Measurements from ENCODE around the gene NTN5. TPM values are rescaled to one million over a fixed set of nuclear protein-coding genes. Genes with fewer than 3 reads are reported as not detected.
A peak's percentile ranks its signal among the peaks of the same experiment; 100 is the strongest.

NTN5 gene
- total and polyA plus RNA-seq, 10 of the 15 experiments (the other 5 are each of a cell fraction or from before 2014, with no cell fraction given) = 0.07 to 0.22 TPM; not detected in 8

DNA sequence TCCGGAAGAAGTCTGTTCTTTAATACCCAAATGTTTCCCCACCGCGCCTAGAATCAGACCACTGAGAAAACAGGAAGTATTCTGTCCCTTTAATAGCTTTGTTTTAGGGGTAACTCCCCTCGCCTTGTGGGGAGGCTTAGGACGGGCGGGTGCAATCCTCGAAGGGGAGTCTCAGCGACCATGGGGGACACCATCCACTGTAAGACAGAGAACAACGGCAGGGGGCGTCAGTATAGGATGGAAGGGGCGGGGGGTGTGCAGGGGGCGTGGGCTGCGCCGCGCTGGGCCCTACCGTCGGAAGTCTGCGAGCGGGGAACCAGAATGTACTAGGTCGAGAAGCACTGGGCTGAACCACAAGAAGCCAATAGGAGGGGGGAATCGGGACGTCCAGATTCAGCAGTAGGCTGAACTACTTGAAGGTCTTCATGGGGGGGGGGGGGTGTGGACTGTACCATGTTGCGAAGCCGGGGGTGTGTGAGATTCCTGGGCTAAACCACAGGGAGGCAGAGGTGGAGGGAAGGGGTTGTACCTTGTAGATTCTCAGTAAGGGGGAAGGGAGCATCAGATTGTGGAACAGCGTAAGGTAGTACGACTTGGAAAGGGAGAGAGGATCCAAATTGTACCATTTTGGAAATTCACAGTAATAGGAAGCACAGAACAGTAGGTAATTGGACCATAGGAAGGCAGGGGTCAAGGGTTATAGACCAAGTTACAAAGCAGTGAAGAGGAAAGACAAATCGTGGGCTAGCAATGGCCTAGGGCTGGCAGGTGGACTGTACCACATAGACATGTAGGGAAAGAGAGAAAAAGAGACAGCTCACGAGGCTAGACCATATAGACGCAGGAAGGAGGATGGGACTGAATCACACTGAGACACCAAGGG lies 34.6 kb downstream of the NTN5 start (continued):
- TF ChIP-seq, protein P1, sequence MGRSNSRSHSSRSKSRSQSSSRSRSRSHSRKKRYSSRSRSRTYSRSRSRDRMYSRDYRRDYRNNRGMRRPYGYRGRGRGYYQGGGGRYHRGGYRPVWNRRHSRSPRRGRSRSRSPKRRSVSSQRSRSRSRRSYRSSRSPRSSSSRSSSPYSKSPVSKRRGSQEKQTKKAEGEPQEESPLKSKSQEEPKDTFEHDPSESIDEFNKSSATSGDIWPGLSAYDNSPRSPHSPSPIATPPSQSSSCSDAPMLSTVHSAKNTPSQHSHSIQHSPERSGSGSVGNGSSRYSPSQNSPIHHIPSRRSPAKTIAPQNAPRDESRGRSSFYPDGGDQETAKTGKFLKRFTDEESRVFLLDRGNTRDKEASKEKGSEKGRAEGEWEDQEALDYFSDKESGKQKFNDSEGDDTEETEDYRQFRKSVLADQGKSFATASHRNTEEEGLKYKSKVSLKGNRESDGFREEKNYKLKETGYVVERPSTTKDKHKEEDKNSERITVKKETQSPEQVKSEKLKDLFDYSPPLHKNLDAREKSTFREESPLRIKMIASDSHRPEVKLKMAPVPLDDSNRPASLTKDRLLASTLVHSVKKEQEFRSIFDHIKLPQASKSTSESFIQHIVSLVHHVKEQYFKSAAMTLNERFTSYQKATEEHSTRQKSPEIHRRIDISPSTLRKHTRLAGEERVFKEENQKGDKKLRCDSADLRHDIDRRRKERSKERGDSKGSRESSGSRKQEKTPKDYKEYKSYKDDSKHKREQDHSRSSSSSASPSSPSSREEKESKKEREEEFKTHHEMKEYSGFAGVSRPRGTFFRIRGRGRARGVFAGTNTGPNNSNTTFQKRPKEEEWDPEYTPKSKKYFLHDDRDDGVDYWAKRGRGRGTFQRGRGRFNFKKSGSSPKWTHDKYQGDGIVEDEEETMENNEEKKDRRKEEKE (IDR thresholded peaks at IDR 0.05) = peak; percentile 84
- peak; percentile 93 for TF ChIP-seq HDGF (IDR thresholded peaks at IDR 0.05)
- 0 out of 2 replicates have a peak, but pooled peaks have one; percentile 74 for TF ChIP-seq POLR2AphosphoS2 (IDR thresholded peaks at IDR 0.05; ENCODE audit: low read depth, low read length)
- 0 out of 2 replicates have a peak, but pooled peaks have one; percentile 52 for TF ChIP-seq TAF1 (IDR thresholded peaks at IDR 0.05; ENCODE audit: borderline replicate concordance, low read depth, low read length)
- TF ChIP-seq, protein P2, sequence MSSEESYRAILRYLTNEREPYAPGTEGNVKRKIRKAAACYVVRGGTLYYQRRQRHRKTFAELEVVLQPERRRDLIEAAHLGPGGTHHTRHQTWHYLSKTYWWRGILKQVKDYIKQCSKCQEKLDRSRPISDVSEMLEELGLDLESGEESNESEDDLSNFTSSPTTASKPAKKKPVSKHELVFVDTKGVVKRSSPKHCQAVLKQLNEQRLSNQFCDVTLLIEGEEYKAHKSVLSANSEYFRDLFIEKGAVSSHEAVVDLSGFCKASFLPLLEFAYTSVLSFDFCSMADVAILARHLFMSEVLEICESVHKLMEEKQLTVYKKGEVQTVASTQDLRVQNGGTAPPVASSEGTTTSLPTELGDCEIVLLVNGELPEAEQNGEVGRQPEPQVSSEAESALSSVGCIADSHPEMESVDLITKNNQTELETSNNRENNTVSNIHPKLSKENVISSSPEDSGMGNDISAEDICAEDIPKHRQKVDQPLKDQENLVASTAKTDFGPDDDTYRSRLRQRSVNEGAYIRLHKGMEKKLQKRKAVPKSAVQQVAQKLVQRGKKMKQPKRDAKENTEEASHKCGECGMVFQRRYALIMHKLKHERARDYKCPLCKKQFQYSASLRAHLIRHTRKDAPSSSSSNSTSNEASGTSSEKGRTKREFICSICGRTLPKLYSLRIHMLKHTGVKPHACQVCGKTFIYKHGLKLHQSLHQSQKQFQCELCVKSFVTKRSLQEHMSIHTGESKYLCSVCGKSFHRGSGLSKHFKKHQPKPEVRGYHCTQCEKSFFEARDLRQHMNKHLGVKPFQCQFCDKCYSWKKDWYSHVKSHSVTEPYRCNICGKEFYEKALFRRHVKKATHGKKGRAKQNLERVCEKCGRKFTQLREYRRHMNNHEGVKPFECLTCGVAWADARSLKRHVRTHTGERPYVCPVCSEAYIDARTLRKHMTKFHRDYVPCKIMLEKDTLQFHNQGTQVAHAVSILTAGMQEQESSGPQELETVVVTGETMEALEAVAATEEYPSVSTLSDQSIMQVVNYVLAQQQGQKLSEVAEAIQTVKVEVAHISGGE (CRISPR knock-in tag; IDR thresholded peaks at IDR 0.05) = no peak
- TF ChIP-seq, protein P3, sequence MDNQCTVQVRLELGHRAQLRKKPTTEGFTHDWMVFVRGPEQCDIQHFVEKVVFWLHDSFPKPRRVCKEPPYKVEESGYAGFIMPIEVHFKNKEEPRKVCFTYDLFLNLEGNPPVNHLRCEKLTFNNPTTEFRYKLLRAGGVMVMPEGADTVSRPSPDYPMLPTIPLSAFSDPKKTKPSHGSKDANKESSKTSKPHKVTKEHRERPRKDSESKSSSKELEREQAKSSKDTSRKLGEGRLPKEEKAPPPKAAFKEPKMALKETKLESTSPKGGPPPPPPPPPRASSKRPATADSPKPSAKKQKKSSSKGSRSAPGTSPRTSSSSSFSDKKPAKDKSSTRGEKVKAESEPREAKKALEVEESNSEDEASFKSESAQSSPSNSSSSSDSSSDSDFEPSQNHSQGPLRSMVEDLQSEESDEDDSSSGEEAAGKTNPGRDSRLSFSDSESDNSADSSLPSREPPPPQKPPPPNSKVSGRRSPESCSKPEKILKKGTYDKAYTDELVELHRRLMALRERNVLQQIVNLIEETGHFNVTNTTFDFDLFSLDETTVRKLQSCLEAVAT (IDR thresholded peaks at IDR 0.05) = peak; percentile 62; the same call in 1 of the 2 replicates
- no peak; the same call in 1 of the 2 replicates for TF ChIP-seq SMAD5 (IDR thresholded peaks at IDR 0.05; ENCODE audit: low read depth)
- no peak for TF ChIP-seq LARP7 (IDR thresholded peaks at IDR 0.05)
- TF ChIP-seq, protein P4, sequence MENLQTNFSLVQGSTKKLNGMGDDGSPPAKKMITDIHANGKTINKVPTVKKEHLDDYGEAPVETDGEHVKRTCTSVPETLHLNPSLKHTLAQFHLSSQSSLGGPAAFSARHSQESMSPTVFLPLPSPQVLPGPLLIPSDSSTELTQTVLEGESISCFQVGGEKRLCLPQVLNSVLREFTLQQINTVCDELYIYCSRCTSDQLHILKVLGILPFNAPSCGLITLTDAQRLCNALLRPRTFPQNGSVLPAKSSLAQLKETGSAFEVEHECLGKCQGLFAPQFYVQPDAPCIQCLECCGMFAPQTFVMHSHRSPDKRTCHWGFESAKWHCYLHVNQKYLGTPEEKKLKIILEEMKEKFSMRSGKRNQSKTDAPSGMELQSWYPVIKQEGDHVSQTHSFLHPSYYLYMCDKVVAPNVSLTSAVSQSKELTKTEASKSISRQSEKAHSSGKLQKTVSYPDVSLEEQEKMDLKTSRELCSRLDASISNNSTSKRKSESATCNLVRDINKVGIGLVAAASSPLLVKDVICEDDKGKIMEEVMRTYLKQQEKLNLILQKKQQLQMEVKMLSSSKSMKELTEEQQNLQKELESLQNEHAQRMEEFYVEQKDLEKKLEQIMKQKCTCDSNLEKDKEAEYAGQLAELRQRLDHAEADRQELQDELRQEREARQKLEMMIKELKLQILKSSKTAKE (IDR thresholded peaks at IDR 0.05; ENCODE audit: low read depth, poor library complexity, severe bottlenecking) = peak; percentile 62
- no peak for TF ChIP-seq E2F4 (IDR thresholded peaks at IDR 0.05; ENCODE audit: low read depth, low read length)
- 0 out of 2 replicates have a peak, but pooled peaks have one; percentile 12 for TF ChIP-seq CREB1 (IDR thresholded peaks at IDR 0.05; ENCODE audit: low read depth)
- TF ChIP-seq JUND (IDR thresholded peaks at IDR 0.05; ENCODE audit: low read depth, low read length) = peak; percentile 96
- peak; percentile 56 for TF ChIP-seq SMAD1 (IDR thresholded peaks at IDR 0.05; ENCODE audit: low read depth, partially characterized antibody)
- peak; percentile 75 for TF ChIP-seq NR2C1 (IDR thresholded peaks at IDR 0.05)
- TF ChIP-seq TARDBP (IDR thresholded peaks at IDR 0.05; ENCODE audit: borderline replicate concordance) = no peak

Data from GM12878 (cell line).